ENCODE data around the gene MAFF. TPM values are rescaled to one million over a fixed set of nuclear protein-coding genes. Genes with fewer than 3 reads are reported as not detected.

MAFF gene
- total and polyA plus RNA-seq, 9 of the 15 experiments (the other 6 are each of a cell fraction or from before 2014, with no cell fraction given) = 0.51 to 8.0 (median 5.4) TPM

DNA sequence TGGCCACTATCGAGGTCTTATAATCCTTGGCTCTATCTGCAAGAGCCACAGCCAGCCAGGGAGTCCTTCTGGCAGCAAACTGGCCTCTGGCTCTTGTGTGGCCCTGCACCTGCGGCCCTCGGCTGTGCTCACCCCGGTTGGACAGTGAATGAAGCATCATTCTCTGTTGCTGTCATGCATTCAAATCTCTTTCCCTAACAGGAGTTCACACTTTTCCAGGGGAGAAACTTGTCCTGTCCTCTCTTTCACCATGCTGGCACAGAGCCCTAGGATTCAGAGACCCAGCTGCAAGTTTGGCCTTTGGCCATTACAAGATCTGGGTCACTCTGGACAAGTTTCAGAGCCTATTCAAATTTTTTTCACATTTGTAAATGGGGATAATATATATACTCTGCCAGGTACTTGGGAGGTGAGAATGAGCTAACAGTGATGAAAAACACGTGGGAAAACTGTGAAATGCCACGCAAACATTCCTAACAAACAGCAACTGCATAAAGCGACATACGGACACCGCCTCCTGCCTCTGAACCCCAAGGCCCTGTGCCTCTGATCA is 36.8 kb downstream of the MAFF start:
- ChIA-PET POLR2A (no interaction called here), CTCF (ENCODE audit: low intra/inter-chr PET ratio) (interaction anchor here (0.7 kb wide), 1 partner anchor 245 kb away, joined by 7 read pairs; no protein-coding TSS in a partner anchor)
- H3K9me3 ChIP-seq (replicated peaks; ENCODE audit: control insufficient read depth, insufficient read depth, low read depth, low read length) = no peaks in the 10 kb centered on the region
- H3K27me3 ChIP-seq (ENCODE audit: control insufficient read depth in 2 of 2, insufficient read depth in 2 of 2, low read length in 2 of 2) = no peaks in the 10 kb centered on the region
- 93% methylated on average over 8 of the region's 9 CpGs for WGBS (ENCODE audit: insufficient coverage, low coverage, missing lambda C conversion rate)
- H3K79me2 ChIP-seq (ENCODE audit: control insufficient read depth, insufficient read depth, low read length) = no peaks in the 10 kb centered on the region
- intact Hi-C loops (cut with micrococcal nuclease) = no loop called here
- no peak for DNase-seq (ENCODE audit: extremely low read depth in 1 of 4, low spot score in 3 of 4)
- ATAC-seq = no peak
- no peak overlapping the region for H3K4me3 ChIP-seq
- in situ Hi-C loops (cut with MboI) = no loop called here
- TF ChIP-seq CBX2 (IDR thresholded peaks at IDR 0.05; ENCODE audit: insufficient read depth, low read length, poor library complexity, severe bottlenecking) = no peak
- TF ChIP-seq GTF2F1 (IDR thresholded peaks at IDR 0.05; ENCODE audit: low read depth, low read length) = no peak
- TF ChIP-seq ZC3H4 (CRISPR knock-in tag; IDR thresholded peaks at IDR 0.05; ENCODE audit: borderline replicate concordance) = no peak
- no peak for TF ChIP-seq RFX1 (IDR thresholded peaks at IDR 0.05)
- TF ChIP-seq STAT5B (CRISPR knock-in tag; IDR thresholded peaks at IDR 0.05) = no peak
- no peak overlapping the region for H3K4me2 ChIP-seq (ENCODE audit: insufficient read depth, low read length)
- no peaks in the 10 kb centered on the region for H4K20me1 ChIP-seq (replicated peaks; ENCODE audit: control insufficient read depth, insufficient read depth, low read length)
- H3K36me3 ChIP-seq (ENCODE audit: control insufficient read depth, insufficient read depth, low read length) = peaks cover 16% of the 10 kb centered on the region; the same call in 2 of the 3 replicates
- no peak for FAIRE-seq
- H2AFZ ChIP-seq (ENCODE audit: low read depth, low read length) = no peak overlapping the region
- no peak overlapping the region for H3K9ac ChIP-seq (ENCODE audit: insufficient read depth in 1 of 2, low read depth in 2 of 2, low read length in 2 of 2)
- H3K9me1 ChIP-seq (ENCODE audit: control insufficient read depth, insufficient read depth, low read length) = no peaks in the 10 kb centered on the region
- no peak overlapping the region for H3K27ac ChIP-seq (ENCODE audit: extremely low read depth, low read depth, low read length)
- peaks cover 3 to 10% of the 10 kb centered on the region in 2 experiments; a peak in 3 of 5 replicates for H3K4me1 ChIP-seq (replicated peaks in 1 of 2; ENCODE audit: control insufficient read depth in 2 of 2, insufficient read depth in 2 of 2, low read length in 2 of 2)
- no TSS peak for BruUV-seq (replicated peaks)
